Stimulated activated CD4-positive, alpha-beta T cell treated with anti-CD3 and anti-CD28 coated beads, Interleukin-4, amount 100 ng/mL, for 1 hour (primary cell): ENCODE measurements around the gene IL12A.

Experiments
- DNase-seq: peaks from one replicate; pipeline ENCODE4 v3.0.0-alpha.2; 2020

The IL12A gene

DNA sequence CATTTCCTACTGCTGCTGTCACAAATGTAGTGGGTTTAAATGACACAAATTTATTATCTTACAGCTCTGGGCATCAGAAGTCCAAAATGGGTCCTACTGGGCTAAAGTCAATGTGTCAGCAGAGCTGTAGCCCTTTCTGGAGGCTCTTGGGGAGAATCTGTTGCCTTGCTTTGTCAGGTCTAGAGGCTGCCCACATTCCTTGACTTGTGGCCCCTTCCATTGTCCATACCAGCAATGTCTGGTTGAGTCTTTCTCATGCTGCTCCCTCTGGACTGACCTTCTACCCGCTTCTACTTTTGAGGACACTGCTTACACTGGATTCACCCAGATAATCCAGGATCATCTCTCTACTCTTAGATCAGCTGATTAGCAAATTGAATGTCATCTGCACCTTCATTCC, 3.0 kb downstream of the IL12A start:
- no peak for DNase-seq

- no peak for DNase-seq
These were observed 4.0 kb downstream of the IL12A start for GRCh38 chr3:159992589-159992988.

DNA sequence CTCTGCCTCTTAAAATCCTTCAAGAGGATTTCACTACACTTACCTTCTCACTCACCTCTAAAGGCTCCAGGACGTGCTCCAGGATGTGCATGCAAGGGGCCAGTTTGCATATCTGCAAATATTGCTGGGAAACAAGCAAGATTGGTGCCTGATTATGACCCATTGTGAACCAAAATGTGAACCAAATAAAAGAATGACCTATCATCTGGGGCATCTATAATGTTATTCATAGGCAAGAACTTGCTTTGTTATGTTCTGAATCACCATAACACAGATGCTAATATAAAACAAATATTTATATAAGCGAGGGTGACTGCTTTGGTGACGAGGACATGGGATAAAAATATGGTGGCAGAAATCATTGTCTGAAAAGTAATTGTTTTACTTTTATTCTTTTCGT, 5.5 kb downstream of the IL12A start:
- no peak for DNase-seq

- no peak for DNase-seq
These were observed 6.5 kb downstream of the IL12A start for GRCh38 chr3:159995091-159995490.

DNA sequence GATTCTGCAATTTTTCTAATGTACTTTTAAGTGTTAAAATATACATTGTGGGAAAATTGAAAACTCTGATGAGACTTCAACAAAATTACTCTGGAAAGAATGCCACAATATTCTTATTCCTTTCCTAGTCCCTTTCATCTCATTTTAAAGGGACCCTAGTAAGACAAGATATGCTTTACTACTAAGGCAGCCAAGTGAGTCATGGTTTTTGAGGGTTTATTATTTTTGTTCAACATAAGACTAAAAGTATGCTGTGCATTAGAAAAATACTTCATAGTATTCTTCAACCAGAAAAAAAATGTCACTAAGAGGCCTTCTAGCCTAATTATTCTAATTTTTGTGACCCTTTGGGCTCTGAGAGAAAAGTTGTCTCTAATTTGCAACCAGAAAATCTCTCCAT, 7.4 kb downstream of the IL12A start:
- no peak for DNase-seq

DNA sequence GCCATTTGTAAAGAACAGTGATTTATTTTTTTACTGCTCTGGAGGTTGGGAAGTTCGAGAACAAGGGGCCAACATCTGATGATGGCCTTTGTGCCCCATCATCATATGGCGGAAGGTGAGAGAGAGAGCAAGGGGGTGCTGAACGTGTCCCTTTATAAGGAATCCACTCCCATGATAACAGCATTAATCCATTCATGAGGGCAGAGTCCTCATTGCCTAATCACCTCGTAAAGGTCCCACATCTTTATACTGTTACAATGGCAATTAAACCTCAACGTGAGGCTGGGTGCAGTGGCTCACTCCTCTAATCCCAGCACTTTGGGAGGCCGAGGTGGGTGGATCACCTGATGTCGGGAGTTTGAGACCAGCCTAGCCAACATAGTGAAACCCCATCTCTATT, 8.3 kb downstream of the IL12A start:
- DNase-seq, result no peak

DNA sequence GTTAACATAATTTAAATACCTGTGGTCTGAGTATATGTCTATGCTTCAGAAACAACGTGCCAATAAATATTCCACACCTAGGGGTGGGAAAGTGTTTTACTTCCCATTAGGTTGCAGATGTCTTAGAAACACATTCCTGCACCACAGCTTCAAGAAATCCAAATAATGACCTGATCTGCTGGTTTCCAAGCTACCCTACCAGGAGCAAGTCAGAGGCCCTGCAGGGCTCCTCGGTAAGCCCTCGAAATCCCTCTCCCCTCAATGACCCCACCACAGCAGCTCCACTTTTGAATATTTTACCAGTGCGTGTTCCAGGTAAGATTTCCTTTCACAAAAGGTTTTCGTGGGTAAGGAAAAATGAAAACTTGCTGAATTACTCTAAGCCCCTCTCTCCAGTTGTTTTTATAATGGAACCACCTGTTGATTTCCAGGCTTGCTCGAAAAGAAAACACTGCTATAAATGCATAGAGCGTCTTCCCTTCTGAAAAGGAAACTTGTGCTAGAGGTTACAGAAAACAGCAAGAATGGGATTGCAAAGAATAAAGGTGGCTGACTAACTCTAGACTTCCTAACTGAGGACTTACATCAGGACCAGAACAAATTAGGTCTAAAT, 12.6 kb downstream of the IL12A start:
- no peak for DNase-seq

DNA sequence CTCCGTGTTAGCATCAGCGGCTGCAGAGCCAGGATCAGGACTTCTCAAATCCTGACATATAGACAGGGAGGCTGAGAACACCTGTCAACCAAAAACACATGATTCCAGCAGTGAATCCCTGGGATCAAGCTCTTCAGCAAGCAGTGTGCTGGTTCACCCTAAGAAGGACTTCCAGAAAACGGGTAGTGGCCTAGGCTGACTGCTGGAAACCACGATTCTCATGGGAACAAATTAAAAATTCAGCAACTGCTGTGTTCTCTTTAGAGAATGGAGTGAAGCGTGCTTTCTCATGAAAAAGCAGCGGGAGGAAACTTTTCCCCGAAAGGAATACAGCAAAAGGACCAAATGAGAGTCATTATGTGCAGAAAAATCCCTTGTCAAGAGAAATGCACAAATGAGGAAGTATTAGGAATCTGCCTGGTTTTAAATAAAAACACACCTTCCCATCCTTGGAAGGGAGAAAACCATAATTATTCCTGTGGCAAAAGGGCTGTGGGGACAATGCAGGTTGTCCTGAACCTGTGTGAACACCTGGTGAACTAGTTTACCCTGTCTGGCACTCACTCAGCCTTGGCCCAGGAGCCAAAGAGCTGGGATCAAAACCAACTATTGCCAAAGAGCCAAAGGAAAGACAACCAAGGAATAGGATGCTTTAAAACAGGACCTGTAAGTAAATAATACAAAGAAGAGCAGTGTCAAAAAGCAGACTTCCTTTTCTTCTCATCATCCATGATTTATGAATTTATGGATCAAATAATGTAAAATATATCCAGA, 13.4 kb downstream of the IL12A start:
- DNase-seq, result no peak

- peak; percentile 22 for DNase-seq
These were observed 15.0 kb downstream of the IL12A start for GRCh38 chr3:160003520-160004128.

GRCh38 chr3:160005004-160005403, 16.4 kb downstream of the IL12A start:
- no peak for DNase-seq

- no peak for DNase-seq
These were observed 17.9 kb downstream of the IL12A start for GRCh38 chr3:160006282-160007163.

DNA sequence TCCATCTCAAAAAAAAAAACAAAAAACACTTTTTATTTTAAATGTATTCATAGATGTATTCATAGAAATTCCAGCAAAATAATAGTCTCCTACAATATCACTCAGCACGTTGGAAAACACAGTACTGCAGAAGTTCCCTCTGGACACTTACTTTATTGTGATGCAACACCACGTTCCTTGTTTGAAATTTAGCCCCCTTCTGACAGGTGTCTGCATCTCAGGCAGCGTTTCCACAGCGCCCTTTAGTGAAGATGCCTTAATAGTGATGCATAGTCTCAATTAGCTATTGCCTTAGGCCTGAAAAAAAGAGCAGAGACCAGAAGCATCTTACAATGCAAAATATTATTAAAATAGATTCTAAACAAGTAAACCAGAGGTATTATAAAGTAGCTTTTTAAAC, 20.3 kb downstream of the IL12A start:
- DNase-seq, result no peak

GRCh38 chr3:160009525-160009924, 20.9 kb downstream of the IL12A start:
- no peak for DNase-seq

- no peak for DNase-seq
These were observed 21.9 kb downstream of the IL12A start for GRCh38 chr3:160010578-160010977.

DNA sequence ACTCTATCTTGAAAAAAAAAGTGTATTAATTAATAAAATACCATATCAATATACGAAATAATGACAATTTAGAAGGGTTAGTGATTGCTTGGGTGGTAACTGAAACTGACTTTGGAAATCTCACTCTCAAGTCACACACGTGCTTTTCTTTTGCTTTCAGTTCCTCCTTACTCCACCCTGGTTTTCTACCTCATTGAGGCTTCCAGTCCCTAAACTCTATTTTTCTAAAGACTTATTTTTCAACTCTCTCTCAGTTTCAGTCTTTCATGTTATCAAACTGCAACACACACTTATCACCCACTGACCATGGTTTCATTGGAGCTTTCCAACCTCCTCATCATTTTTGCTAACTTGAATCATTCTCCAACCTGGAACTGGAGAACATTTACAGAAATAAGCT, 23.5 kb downstream of the IL12A start:
- no peak for DNase-seq

DNA sequence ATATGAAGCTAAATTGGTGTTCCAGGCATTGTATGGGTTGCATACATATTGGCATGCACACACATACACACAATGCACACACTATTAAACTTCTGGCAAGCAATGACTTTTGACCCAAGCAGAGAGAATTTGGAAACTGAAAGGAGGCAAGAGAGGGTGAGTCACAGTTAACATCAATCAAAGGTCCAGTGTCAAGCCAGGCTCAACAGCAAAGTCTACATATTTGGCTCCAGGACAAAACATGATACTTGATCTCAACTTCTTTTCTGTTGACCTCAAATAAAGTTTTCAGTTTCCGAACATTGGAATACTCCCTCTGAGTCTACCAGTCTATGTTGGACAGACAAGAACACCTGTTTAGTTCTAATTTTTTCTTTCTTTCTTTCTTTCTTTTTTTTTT, 28.3 kb downstream of the IL12A start:
- no peak for DNase-seq

DNA sequence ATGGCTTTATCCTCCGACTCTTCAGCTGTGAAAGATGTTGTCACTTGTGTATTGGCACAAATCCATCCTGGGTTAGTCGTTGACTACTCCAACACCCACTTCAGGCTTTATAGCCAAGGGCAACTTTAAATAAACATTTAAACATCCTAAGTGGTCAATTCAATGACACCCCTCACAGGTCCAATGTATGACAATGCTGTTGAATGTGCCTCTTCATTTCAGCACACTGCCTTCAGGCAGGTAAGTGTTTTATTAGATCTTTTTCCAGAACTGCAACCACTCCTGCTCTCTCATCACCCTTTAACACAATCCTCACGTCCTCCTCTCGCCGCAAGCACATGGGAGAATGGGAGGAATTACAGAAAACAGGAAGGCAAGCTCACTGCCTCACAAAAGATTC, 30.3 kb downstream of the IL12A start:
- no peak for DNase-seq

- DNase-seq, result no peak
These were observed 31.5 kb downstream of the IL12A start for GRCh38 chr3:160020057-160020711.

DNA sequence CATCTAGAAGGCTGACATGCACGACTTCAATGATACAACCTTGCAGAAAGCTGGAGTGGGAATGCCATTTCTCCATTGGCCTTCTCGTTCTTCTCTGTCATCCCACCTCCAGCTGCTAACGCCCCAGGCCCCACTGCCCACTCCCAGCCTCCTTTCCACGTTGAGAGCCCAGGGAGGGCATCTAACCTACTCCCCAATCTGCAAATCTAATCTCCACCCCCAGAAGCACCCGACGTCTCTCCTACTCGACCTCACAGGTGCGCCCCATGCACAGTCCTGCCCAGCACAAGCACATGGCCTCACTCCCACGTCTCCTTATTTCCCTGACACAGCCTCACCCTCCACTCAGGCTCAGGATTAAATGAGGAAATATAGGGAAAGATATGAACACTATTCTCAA, 33.4 kb downstream of the IL12A start:
- no peak for DNase-seq

GRCh38 chr3:160023476-160023875, 34.8 kb downstream of the IL12A start:
- no peak for DNase-seq

DNA sequence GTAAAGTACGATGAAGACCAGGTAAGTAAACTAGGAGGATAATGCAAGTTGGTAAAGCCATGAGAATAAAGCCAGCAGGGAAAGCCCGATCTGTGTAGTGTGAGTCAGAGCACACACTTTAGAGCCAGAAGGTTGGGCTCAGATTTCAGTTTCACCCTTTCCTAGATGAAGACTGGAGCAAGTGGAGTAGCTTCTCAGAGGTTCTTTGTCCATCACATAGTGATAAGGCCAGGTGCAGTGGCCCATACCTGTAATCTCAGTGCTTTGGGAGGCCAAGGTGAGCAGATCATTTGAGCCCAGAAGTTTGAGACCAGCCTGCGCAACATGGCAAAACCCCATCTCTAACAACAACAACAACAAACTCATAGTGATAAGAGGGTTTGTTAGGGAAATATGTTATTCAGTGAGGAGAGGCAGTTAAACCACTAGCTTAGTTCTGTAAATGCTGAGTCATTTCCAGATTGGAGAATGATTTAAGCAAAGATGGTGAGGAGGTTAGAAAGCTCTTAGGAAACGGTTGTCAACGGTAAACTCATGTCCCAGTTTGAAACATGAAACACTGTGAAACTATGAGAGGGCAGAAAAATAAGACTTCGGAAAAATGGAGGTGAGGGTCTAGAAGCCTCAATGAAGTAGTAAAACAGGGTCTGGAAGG, 39.0 kb downstream of the IL12A start:
- DNase-seq, result no peak

GRCh38 chr3:160035757-160036156, 47.1 kb downstream of the IL12A start:
- DNase-seq, result no peak
